PC-9 (cell line): ENCODE measurements around the gene RCE1.

Experiments used
- EZH2 ChIP-seq: fragments of 200-600 bp; sonication (generic); IDR thresholded peaks from 2 replicates; pipeline ENCODE4 v1.8.0; 2017; ENCODE audit warnings: antibody characterized with exemption, low read depth
- TF ChIP-seq, protein P1 (sequence below): fragments of 200-600 bp; sonication (generic); conservative IDR thresholded peaks from 2 replicates; pipeline ENCODE4 v1.6.1; 2017; ENCODE audit warnings: mixed run types, antibody characterized with exemption, mild to moderate bottlenecking, moderate library complexity

DNA sequence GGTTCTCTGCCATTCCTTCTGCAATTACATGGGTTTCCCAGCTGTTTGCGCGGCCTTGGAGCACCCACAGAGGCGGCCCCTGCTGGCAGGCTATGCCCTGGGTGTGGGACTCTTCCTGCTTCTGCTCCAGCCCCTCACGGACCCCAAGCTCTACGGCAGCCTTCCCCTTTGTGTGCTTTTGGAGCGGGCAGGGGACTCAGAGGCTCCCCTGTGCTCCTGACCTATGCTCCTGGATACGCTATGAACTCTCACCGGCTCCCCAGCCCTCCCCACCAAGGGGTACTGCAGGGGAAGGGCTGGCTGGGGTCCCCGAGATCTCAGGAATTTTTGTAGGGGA lies 2.6 kb downstream of the RCE1 start:
- TF ChIP-seq, protein P1, sequence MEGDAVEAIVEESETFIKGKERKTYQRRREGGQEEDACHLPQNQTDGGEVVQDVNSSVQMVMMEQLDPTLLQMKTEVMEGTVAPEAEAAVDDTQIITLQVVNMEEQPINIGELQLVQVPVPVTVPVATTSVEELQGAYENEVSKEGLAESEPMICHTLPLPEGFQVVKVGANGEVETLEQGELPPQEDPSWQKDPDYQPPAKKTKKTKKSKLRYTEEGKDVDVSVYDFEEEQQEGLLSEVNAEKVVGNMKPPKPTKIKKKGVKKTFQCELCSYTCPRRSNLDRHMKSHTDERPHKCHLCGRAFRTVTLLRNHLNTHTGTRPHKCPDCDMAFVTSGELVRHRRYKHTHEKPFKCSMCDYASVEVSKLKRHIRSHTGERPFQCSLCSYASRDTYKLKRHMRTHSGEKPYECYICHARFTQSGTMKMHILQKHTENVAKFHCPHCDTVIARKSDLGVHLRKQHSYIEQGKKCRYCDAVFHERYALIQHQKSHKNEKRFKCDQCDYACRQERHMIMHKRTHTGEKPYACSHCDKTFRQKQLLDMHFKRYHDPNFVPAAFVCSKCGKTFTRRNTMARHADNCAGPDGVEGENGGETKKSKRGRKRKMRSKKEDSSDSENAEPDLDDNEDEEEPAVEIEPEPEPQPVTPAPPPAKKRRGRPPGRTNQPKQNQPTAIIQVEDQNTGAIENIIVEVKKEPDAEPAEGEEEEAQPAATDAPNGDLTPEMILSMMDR: no peak
- no peak for TF ChIP-seq EZH2
